Fibroblast of mammary gland (primary cell): ENCODE results near the gene BCL2A1.
"Not testable (repeated sequence)": the region's sequence is repeated elsewhere in the genome, so short reads cannot be mapped to it uniquely, and the experiment has no call there.

Source experiments
- DNase-seq: peaks from one replicate; pipeline ENCODE4 v3.0.0-alpha.2; 2010; ENCODE audit warnings: low read depth
- H3K4me3 ChIP-seq: 2 replicates; pipeline ENCODE4 v1.5.1; 2011; ENCODE audit warnings: low read depth, mild to moderate bottlenecking, low read length, moderate library complexity; ENCODE audit not compliant: control insufficient read depth
- TF ChIP-seq, protein P1 (sequence below): conservative IDR thresholded peaks from 2 replicates; pipeline ENCODE4 v1.5.1; 2011; ENCODE audit warnings: low read depth, low read length, inconsistent platforms; ENCODE audit not compliant: control insufficient read depth, insufficient read depth

The BCL2A1 gene

DNA sequence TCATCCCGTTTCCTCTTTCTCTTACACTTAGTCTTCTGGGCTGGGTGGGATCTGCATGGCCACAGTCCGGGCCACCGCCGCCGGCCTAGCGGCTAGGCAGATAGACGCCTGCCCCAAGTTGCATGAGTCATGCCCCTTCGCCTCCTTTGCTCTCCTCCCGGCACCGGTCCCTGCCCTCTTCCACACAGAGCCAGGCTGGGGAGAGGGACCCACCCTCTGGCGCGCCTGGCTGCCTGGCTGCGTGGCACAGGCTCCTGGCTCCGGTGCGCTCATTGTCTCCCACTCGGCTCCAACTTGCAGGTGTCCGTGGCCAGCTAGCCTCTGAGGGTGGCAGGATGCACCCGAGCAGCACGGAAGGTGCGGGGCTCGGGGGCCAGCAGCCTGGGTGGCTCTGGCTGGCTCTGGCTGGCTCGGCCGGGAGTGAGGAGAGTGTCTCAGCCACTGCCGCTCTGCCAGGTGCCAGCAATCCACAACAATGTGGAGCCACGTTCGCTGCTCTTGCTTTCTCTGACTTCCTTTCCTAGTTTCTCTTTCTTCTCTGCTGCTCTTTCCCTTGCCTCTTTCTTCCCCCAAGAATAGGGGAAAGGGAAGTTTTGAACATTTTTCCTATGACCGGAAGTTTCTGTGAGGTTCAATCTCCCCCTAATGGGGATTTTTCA lies 51.8 kb downstream of the BCL2A1 start:
- DNase-seq, result no peak
- no peak overlapping the region for H3K4me3 ChIP-seq
- TF ChIP-seq, protein P1, sequence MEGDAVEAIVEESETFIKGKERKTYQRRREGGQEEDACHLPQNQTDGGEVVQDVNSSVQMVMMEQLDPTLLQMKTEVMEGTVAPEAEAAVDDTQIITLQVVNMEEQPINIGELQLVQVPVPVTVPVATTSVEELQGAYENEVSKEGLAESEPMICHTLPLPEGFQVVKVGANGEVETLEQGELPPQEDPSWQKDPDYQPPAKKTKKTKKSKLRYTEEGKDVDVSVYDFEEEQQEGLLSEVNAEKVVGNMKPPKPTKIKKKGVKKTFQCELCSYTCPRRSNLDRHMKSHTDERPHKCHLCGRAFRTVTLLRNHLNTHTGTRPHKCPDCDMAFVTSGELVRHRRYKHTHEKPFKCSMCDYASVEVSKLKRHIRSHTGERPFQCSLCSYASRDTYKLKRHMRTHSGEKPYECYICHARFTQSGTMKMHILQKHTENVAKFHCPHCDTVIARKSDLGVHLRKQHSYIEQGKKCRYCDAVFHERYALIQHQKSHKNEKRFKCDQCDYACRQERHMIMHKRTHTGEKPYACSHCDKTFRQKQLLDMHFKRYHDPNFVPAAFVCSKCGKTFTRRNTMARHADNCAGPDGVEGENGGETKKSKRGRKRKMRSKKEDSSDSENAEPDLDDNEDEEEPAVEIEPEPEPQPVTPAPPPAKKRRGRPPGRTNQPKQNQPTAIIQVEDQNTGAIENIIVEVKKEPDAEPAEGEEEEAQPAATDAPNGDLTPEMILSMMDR, result no peak

DNA sequence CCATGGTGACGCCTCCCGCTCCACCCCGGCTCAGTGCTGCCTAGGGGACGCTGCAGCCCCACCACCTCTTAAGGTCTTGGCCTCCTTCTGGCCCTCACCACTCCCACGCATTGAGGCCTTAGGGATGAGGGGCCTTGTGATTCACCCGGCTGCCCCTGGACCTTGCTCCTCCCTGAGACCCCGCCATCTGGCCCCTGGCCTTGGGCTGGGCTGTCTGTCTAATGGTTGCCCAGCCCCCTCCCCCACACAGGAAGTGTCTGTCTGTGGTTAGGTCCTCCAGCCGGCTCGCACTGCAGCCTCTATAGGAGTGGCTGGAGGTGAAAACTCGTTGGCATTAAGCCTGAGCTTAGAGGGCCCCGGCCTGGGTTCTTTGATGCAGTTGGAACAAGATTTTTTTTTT lies 52.7 kb downstream of the BCL2A1 start:
- TF ChIP-seq, protein P1, result no peak
- H3K4me3 ChIP-seq, result no peak overlapping the region
- no peak for DNase-seq

DNA sequence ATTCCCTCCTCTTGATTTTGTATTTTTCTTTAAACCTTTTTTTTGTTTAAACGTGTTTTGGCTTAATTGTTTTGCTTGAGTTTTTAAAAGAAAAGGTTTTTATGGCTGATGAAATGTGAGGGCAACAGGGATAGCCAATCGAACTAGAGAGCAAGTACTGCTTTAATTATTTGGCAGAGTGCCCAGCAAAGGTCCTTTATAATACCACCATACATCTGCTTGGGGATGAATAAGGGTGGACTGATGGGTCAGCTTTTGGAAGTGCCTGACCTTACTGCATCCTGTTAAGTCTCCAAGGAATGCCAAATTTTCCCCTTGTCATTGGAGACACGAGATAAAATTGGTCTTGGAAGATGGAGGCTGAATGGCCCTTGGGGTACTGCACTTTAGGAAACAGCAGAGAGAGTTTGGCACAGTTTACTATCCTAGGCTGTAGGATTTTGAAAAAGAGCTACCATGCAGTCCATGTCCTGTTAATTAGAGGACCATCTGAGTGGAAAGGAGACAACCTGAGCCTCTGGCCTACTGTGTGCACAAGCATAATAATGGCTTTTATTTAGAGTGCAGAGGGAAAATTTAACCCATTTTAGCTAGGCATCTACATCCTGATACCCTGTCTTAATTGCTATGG lies 54.4 kb downstream of the BCL2A1 start:
- H3K4me3 ChIP-seq, result no peak overlapping the region
- TF ChIP-seq, protein P1, result no peak
- DNase-seq, result no peak

DNA sequence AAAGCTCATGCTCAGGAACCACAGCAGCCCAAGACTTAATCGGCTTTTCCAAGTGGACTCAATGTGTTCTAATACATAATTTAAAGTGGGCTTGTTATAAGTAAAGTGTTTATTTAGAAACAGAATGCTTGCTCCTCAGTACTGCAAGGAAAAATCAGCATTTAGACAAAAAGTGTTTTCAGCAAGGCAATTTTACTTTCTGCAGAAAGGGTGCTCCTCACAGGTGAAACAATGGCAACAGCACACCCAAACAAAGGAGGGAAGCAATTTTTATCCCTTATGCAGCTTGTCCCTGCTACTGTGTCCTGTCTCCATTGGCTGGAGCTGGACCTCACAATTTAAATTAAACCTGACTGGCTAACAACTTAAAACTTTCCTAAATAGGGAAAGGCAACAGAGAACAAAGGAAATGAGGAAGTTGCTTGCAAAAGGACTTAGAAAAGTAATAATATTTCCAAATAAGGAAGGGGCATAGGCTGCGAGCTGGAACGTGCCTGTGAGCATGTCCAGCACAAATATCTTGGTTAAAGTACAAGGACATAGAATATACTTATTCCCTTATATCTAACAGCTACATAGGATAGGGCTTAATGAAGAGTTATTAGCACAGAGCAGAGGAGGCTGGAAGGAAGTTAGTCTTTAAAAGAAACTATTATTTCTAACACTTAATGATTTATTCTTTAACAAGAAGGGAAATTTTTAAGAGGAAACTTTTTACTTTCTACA lies 55.1 kb downstream of the BCL2A1 start:
- not testable (repeated sequence) for DNase-seq, H3K4me3 ChIP-seq

DNA sequence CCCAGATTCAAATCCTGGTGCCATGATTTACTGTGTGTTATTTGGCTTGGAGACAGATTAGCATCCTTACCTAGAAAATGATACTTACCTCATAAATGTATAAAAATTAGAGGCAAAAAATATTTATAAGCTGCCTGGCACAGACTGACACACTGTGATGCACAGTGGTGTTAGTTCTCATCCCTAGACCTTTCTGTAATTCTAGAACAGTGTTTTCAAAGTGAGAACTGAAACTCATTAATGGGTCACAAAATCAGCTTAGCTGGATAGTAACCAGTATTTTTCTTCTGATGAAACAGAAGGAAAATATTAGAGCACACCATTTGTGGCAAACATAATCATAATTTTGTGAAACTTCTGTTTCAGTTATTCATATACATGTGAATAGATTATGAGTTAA lies 56.3 kb downstream of the BCL2A1 start:
- TF ChIP-seq, protein P1, result no peak

More for the DNA sequence above, 56.3 kb downstream of the BCL2A1 start:
- no peak overlapping the region for H3K4me3 ChIP-seq
- no peak for DNase-seq
